Tibial nerve (tissue), 4 donors: Measurements from ENCODE around the gene OLIG2.

Source experiments
- CTCF ChIP-seq, 5 experiments: fragments of 200-600 bp in 3 of 5; fragments of 450-650 bp in 2 of 5; sonication (generic) in 3 of 5; IDR thresholded peaks; one replicate each; pipeline ENCODE4 v1.5.1; 2016 to 2019; ENCODE audit warnings: antibody characterized with exemption in 5 of 5, mild to moderate bottlenecking in 3 of 5, moderate library complexity in 2 of 5
- EP300 ChIP-seq, 2 donors: sonication (generic); formaldehyde crosslinking; IDR thresholded peaks; one replicate each; pipeline ENCODE4 v1.6.1; 2017; ENCODE audit warnings: antibody characterized with exemption in 2 of 2, mild to moderate bottlenecking in 1 of 2
- POLR2A ChIP-seq, 2 donors: fragments of 450-650 bp; IDR thresholded peaks; one replicate each; pipeline ENCODE4 v1.6.1; 2017; ENCODE audit warnings: antibody characterized with exemption in 2 of 2, mild to moderate bottlenecking in 2 of 2, moderate library complexity in 2 of 2

- TF ChIP-seq POLR2A (IDR thresholded peaks at IDR 0.05) (no peak), CTCF (IDR thresholded peaks at IDR 0.05) (no peak), EP300 (IDR thresholded peaks at IDR 0.05) (no peak)
Measured at GRCh38 chr21:33033961-33034413, 8.3 kb downstream of the OLIG2 start.
